NCI-H2227 treated with DMSO at 0.1 percent for 48 hours (cell line): Measurements from ENCODE around the gene SERINC2.
"Not testable (repeated sequence)": the region's sequence is repeated elsewhere in the genome, so short reads cannot be mapped to it uniquely, and the experiment has no call there.

ENCODE experiments used
- DNase-seq: peaks from one replicate; lab custom pipeline; 2025; lab: John Stamatoyannopoulos, UW

The SERINC2 gene

DNA sequence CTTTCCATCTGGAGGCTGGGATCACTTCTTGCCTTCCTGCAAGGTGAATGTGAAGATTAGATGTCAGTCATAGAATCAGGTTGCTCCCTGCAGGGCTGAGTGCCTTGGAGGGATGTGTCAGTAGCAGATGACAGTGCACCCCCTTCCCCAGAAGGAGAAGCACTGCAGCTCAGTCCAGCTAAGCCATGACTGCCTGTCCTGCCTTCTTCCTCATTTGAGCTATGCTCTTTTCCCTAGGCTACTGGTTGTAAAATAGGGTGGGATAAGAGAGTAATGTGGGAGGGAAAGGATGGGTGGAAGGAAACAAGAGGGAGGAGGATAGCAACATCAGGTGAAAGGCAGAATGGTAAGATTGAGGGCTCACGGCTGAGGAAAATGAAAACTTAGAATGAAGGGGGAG, 29.0 kb upstream of the SERINC2 start:
- no peak for DNase-seq

DNA sequence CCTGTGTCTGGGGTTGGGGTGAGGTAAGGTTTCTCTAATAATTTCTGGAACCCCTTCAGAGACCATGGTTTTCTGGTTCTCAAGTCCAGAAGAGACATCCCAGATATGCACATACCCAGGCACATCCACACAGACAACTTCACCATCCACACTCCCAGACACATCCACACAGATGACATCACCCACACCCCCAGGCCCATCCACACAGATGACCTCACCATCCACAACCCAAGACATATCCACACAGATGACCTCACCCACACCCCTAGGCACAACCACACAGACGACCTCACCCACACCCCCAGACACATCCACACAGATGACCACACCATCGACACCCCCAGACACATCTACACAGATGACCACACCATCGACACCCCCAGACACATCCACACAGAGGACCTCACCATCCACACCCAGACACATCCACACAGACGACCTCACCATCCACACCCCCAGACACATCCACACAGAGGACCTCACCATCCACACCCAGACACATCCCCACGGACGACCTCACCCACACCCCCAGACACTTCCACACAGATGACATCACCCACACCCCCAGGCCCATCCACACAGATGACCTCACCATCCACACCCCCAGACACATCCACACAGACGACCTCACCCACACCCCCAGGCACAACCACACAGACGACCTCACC, 26.3 kb upstream of the SERINC2 start:
- DNase-seq = not testable (repeated sequence)

DNA sequence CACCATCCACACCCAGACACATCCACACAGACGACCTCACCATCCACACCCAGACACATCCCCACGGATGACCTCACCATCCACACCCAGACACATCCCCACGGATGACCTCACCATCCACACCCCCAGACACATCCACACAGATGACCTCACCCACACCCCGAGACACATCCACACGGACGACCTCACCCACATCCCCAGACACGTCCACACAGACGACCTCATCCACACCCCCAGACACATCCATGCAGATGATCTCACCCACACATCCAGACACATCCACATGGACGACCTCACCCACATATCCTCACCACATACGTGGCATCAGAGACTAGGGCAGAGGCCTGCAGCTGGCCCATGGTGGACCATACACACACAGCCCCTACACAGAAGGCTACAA, 25.4 kb upstream of the SERINC2 start:
- no peak for DNase-seq

DNA sequence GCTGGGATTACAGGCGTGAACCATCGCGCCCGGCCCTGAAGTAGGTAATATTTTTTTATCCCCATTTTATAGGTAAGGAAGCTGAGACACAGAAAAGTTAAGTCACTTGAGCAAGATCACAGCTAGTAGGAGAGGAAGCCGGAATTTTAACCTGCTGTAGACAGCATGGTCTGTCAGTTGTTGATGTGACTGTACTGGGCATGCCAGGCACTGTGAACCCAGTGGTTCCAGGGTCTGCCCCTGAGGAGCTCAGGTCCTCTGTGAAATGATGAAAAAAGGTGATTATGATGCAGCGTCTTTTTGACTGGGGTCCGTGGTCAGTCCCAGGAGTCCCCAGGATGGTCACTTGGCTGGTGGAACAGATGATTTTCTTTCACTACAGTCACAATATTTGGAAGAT, 23.4 kb upstream of the SERINC2 start:
- no peak for DNase-seq

DNA sequence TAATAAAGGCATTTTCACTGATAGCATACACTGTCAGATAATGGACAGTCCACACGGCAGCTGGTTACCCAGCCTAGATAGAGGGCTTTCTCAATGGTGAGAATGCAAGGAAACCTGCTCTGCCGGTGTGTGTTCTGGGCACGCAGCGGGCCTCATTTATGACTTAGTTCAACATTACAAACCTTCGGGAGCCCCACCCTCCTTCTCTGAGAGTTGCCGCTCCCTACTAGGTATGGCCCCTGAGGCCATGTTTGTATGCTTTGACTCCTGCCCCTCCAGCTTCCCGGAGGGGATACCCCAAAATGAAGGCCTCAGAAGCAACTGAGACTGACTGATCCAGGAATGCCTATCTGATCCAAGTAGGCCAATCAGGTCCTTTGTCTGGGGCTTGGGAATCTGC, 22.9 kb upstream of the SERINC2 start:
- no peak for DNase-seq

DNA sequence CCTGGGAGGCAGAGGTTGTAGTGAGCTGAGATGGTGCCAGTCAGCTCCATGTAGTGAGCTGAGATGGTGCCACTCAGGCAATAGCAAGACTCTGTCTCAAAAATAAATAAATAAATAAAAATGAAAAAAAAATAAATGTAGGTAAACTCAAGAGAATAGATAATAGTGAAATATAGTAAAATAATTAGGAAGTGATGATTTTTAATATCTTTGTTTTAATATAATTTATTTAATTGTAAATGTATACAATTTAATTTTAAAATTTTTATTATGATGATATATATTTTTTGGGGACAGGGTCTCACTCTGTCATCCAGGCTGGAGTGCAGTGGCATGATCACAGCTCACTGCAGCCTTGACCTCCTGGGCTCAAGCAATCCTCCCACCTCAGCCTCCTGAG, 19.6 kb upstream of the SERINC2 start:
- DNase-seq = no peak

DNA sequence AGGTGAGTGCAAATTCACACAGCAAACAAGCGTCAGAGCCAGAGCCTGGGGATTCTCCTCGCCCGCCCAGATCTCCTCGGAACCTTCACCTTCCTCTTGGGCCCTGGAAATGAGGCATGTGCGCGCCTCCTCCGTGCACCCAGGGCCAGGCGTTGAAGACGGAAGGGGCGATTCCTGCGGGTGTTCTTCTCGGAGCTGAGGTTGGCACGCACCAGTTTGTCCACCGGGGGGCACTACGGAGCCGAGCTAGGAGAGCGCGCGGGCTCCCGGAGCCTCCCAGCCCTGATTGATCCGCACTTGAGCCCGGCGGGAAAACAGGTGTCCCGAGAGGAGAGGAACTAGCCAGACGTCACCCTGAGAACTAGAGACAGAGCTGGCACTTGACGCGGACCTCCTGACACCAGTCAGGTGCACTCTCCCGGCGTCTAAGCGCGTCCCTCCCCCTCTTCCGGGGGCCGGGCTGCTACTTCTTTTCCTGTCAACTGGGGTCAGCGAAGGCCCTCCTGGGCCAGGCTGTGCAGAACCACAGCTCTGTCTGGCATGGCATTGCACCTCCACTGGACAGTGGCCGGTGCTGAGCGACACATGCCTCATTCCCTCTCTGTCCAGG, 18.3 kb upstream of the SERINC2 start:
- DNase-seq = peak; percentile 80

DNA sequence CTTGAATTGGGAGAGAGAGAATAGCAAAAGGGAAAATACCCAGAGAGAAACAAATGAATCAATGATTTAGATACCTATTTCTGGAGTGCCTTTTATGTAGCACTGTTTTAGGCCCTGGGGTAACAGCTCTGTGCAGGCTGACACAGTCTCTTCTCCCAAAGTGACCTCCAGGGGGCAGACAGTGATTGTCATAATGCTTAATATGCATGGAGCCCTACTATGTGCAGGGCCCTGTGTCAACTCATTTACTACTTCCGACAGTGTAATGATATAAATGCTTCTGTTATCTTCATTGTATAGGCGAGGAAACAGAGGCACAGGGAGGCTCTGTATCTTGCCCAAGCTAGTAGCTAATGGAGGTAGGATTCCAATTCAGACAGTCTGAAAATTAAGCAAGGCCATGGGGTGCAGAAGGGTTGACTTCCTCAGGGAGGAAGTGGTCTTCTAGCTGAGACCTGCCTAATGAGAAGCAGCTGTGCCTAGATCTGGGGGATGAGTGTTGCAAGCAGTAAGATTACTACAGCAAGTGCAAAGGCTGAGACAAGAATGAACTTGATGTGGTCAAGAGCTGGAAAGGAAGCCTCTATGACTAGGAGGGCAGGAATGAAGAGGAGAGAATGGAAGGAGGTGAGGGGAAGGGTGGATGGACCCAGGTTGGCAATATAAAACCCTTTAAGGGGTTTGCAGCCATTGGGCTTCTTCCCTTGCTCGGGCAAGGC, 16.2 kb upstream of the SERINC2 start:
- no peak for DNase-seq

DNA sequence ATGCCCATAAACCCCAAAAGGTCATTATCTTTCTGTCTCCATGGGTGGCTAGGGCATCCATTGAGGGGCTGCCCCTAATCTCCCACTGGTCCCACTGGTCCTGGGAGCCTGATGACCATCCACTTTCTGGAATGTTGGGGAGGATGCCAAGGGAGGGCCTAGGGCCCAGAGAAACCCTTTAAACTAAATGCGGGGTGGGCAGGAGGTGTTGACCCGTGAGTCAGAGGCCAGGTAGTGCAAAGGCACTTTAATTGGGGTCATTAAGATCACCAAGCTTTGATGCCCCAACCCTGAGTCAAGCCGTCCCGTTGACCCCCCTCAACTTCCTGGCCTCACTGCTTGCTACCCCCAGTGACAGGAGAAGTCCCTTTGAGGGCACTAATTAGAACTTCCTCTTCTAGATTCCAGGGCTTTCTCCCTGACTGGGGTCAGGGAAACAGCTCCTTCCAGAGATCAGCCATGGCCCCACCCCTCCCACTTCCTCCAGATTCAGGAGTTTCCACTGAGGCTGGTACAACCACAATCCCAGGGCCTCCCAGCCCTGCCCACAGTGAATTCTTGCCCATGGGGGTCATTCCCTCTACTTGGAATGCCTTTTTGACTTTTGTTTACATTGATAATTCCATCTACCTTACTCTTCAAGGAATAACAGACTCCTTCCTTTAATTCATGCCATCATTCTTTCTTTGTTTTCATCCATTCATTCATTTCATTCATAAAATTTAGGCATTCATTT, 15.5 kb upstream of the SERINC2 start:
- no peak for DNase-seq

DNA sequence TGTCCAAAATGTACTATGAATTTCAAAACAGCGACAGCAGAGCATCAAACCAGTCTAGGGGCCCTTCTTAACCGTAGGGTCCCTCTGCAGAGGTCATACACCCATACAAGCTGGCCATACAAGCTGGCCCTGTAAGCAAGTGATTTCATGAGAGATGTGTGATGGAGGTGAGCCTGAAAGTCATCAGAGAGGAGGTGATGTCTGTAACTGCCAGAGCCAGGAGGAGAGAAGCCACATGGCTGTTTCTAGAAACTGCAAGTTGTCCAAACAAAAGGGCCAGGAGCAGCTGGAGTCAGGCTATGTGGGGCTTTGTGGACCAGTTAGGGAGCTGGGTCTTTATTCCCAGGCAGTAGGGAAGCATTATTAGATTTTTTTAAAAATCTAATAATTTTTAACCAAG, 14.8 kb upstream of the SERINC2 start:
- DNase-seq = no peak

DNA sequence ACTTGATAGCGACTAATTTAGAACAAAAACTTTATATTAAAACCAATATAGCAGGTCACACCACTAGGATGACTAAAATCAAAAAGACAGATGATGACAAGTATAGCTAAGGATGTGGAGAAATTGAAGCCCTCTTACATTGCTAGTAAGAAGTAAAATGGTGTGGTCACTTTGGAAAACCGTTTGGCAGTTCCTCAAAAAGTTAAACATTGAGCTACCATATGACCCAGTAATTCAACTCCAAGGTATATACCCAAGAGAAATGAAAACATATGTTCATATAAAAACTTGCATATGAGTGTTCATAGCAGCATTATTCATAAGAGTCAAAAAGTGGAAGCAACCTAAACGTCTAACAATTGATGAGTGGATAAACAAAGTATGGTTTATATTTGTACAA, 13.0 kb upstream of the SERINC2 start:
- no peak for DNase-seq

DNA sequence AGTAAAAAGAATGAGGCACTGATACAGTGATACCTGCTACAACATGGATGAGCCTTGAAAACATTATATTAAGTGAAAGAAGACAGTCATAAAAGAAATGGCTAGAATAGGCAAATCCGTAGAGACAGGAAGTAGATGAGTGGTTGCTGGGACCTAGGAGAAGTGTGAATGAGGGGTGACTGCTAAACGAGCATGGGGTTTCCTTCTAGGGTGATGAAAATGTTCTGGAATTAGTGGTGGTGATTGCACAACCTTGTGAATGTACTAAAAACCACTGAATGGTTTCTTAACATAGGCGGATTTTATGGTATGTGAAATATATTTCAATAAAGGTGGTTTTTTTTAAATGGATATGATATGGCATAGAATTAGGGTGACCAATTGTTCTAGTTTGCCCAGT, 12.6 kb upstream of the SERINC2 start:
- no peak for DNase-seq

DNA sequence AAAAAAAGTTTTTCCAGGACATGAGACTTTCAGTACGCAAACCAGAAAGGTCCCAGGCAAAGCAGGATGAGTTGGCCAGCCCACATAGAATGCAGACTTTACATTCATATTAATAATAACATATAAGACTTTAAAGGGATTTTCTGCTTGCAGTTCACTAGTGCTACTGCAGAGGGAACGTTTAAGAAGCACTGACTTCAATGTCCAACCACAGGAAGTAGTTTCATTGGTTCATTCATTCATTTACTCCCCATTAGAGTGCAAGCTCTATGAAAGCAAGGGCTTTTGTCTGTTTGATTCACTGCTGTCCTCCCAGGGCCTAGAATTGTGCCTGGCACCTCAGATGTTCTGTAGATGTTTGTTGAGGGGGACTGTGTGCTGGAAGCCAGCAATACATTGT, 11.8 kb upstream of the SERINC2 start:
- no peak for DNase-seq

DNA sequence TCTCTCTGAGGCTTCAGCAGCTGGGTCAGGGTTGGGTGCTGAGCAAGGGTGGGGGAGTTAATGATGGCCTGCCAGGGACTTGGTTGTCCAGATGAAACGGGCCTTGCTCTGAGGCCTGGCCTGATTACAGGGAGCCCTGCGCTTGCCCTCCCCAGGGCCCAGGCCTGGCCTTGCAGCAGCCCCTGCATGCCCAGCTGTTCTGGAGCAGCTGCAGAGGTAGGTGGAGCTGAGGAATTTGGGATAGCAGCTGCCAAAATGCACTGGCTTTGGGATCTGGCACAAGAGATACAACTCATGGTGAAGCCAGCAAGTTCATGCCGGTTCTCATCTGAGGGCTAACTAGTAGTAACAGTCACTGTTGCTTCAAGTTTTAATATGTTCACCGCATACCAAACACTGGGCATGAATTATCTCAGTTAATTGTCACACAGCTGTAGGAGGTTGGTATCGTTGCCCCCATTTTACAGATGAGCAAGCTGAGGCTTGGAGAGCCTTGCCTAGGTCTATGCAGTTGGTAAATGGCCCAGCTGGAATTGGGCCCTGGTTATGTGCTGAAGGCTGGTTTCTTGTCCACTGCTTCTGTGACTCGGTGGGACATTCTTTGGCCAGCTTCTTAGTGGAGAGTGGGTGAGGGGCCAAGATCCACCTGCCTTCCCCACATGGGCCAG, 7.3 kb upstream of the SERINC2 start:
- no peak for DNase-seq

DNA sequence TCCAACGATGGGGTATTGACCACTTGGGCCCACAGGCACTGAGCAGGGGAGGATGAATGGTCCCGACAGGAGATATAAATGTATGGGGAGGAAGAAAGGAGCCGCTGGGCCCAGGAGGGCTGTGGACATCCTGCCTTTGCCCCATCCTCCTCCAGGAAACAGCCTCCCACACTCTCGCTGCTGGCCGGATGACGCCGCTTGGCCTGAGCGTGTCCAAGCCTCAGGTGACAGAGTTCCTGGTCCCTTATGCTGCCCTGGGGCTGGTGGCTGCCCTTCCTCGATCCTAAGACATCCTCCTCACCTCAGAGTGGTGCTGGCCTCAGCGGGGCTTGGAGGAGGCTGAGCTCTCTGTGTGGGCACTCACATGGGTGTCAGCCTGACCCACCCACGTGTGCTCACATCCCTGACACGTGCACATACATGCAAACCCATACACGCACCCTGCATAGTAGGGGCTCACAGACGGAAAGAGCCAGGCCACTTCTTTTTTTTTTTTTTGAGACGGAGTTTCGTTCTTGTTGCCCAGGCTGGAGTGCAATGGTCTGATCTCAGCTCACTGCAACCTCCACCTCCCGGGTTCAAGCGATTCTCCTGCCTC, 5.9 kb upstream of the SERINC2 start:
- DNase-seq = no peak

DNA sequence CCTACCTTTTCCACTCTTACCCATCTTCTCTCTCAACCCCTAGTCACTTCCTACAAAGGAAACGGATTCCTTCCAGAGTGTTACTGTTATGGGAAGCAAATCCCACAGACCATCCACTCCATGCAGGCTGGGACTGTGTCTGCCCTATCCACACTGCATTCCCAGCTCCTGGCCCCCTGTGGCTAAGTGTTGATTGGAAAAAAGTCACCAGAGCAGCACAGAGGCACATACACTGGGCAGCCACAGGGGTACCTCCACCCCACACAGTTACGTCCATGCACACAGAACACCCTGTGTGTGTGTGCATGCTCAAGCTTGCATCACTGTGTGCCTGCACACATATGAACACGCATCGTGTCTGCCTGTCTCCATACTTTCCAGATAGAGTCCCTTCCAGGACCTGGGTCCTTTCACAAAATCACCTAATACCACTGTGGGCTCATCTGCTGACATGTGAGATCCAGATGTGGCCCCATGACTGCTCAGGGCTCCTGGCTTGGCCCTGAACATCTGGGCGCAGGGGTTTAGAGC, 4.2 kb upstream of the SERINC2 start:
- DNase-seq = no peak

DNA sequence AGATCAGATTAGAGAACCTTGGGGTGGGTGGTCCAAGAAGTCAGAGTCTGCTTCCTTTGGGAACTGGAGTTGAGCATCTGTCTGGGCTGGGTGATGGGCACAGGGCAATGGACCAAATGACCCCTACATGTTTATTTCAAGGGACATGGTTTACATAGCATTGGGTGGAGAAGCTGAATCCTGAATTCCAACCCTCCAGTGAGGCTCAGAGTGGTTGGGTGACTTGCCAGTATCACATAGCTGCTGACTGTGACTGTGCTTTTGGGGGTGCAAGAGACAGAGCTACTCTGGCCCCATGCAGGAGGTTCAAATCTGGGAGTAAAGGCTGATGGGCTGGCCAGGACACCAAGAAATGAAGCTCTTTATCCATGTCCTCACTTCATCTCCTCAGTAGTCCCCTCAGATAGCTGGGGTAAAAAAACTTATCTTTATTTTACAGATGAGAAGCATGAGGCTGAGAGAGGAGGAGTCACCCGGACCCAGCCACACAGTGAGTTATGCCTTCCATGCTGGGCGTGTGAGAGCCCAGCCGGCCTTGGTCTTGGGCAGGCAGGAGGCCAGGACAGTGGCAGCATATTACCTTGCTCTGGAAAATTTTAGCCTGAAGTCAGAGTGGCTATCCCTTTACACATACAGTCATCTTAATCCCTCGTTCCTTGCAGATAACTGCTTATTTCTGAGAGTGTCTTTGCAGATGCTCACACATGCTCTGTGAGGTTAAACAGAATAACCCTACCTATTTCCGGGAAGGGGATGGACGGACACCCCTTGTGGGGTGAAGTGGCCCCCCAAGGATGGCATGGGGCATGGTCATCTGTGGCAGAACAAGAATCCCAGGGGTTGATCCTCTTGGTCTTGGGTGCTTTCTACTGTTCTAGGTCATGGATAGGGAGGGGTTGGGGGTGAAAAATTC, 2.8 kb upstream of the SERINC2 start:
- DNase-seq = no peak

DNA sequence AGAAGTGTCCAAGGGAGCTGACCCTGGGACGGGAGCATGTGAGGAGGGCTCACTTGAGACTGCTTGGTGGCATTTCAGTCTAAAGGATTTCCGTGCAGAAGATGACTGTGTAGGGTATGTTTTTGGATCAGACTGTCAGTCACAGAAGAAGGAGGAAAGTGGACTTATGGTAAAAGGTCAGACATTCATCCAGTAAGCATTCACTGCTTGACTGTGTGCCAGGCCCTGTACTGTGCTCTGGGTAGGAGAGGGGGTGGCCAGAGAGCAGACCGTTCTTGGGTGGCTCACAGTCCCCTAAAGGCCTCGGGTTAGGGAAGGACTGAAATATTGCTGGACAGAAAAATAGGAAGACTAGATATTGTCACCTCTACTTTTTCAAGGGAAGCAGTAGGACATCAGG, 2.1 kb upstream of the SERINC2 start:
- no peak for DNase-seq

DNA sequence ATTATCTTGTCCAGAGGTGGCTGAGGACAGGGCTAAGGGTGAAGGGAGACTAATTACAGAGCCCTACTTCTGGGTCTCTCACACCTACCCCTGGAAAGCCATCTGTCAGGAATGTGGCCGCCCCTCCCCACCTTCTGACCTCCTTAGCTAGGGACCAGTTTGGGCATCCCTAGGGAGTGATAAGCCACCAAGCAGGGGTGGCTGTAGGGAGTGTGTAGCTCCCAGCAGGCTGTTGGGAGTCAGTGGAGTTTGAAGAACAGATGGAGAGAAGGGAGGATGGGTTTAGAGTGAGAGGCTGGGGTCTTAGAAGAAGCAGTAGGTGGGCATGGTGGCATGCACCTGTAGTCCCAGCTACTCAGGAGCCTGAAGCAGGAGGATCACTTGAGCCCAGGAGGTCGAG, 808 bp upstream of the SERINC2 start:
- DNase-seq = no peak

DNA sequence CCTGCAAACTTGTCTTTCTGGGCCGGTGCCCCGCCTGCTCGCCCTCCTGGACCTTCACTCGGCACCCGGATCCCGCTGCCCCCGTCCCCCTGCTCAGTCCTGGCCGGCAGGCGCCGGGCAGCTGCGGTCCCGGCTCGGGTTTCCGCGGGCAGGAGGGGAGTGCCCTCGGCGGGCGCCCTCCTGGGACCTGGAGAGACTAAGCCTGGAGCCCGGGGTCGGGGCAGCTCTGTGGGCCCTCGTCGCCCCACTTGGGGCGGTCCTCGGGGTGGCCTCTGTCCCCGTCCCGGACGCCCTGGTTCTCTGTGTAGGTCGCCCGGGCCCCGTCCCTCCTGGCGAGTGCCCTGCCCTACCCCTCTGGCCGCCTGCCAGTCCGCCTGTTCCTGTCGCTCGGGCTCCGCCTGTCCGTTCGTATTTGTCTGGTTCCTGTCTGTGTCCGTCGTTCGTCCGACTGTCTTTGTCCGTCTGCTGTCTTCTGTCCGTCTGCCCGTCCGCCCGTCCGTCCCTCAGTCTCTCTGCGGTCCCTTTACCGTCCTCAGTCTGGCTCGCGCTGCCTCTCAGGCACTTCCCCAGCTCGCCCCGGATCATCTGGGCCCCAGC, 490 bp downstream of the SERINC2 start:
- no peak for DNase-seq
